GM03348 (cell line): ENCODE results near the gene GRIP2.

Source experiments
- DNase-seq: peaks from one replicate; pipeline ENCODE4 v3.0.0; 2012; ENCODE audit warnings: low spot score

GRIP2 gene

DNA sequence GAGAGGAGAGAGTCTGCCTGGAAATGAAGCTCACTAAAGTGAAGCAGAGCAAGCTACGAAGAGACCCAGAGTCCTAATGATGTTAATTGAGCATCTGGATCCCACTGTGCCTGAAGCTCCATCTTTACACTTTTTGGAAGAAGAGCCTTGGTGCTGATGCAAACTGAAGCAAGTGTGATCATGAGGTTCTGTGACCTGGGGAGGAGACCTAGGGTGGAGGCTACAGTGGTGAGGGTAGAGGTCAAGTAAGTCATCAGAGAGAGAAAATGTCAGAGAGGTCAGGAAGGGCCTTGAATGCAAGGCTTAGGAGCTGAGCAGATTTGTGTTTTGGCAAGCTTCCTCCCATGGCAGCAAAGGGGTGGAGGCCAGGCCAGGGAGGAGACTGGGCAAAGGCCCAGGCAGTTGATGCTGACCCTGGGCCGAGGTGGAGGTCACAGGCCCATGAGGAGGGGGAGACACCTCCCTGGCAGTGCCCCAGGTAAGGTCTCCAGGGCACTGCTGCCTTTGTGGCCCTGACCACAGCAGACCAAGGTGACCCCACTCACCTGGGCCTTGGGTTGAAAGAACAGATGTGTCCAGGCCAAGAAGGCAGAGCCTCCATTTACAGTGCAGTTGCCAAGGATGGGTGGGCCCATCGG is 1.6 kb downstream of the GRIP2 start:
- no peak for DNase-seq

DNA sequence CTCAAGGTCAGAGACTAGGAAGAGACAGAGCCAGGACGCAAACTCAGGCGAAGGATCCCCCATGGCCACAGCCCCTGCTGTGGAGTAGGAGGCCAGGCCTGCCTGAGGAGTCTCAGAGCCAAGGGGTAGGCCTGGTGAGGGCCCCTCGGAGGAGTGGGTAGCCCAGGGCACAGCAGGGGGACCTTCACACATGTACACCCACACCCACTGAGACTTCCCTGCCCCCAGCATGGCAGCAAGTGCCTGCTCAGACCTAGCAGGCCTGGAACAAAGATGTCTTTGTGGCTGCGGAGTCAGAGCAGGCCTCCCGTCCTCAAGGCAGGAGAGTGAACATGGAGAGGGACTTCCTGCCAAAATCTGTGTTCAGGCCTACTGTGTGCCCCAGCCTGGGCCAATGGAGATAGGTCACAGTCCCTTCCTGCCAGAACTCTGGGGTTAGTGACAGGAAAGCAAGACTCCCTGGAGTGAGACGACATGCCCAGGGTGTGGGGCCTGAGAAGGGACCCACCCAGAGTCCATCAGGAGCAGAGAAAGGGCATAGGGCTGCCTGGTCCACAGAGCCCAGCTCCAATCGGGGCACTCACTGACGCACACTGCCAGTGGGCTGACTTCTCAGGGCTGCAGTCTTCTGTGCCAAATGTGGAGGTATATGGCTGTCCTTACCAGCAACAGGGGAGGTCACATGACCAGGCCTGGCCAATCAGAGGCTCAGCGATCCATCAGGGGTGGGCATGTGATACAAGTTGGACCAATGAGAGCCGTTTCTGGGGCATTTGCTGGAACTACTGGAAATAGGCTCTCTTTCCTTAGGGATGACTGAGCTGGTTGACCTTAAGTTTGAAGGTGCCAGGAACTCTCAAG is 2.3 kb downstream of the GRIP2 start:
- no peak for DNase-seq

DNA sequence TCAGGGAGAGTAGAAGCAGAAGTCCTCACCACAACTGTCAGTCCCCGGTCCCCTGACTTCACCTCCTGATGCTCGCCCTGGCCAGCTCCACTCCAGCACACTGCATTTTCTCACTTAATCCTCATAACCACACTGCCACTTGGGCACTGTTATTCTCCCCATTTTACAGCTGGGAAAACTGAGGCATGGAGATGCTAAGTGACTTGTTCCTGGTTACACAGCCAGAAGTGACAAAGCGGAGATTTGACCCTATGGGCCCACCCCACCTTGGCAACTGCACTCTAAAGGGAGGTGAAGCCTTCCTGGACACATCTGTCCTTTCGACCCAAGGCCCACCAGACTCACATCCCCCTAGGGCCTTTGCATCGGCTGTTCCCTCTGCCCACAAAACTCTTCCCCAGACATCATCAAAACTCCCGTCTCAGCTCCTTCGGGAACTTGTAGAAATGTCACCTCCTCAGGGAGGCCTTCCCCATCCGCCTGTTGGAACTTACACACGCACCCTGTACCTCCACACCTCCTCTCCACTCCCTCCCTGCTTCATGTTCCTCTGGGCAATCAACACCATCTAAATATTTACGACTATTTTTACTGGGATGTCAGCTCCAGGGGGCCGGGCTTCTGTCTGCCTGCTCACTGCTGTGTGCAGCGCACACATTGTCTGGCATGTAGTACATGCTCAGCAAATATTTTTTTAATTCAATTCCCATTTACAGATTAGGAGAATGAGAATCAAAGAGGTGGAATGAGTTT is 3.1 kb downstream of the GRIP2 start:
- DNase-seq = no peak

DNA sequence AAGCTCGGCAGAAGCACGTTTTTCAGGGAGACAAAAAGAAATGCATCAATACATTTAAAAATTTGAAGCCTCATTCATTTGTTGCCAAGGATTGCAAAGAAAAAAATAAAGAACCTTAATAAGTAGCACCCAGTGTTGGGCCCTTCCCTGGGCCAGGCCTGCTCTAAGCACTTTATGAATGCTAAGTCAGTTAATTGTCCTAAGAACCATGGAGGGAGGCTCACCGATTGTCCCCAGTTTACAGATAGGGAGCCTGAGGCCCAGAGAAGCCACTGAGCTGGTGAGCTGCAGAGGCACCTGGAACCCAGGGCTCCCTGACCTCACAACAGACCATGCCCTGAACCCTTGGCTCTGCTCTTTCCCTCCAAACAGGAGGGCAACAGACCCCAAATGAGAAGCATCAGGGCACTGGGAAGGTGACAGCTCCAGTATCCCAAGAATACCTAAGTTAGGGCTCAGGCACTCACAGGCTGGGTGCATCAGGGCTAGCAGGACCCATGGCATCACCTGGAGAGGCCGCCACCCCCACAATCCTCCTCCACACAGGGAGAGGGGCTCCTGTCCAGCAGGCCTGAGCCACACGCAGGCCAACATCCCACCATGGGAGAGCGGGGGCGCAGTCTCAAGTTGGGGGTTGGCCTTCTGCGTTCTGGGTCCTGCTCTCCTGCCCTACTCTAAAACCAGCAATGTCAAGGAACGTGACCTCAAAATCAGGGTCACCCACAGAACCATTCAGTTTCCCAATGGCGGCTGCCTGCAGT is 3.9 kb downstream of the GRIP2 start:
- DNase-seq = no peak

DNA sequence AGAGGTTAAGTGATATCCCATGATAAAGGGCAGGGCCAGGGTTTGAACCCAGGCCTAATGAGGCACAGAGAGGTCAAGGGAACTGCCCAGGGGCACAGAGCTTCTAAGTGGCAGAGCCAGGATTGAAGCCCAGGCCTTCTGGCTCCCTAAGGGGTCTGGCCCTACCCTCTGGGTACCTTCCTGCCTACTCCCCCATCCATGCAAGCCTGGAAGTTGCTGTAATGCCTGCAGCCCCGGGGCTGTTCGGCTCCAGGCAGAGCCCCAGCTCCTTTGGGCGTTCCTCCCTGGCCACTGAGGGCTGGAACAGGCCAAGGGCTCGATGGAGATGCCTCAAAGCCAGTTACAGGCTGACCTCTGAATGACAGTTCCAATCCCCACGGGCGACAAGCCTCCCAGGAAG is 4.5 kb downstream of the GRIP2 start:
- no peak for DNase-seq

DNA sequence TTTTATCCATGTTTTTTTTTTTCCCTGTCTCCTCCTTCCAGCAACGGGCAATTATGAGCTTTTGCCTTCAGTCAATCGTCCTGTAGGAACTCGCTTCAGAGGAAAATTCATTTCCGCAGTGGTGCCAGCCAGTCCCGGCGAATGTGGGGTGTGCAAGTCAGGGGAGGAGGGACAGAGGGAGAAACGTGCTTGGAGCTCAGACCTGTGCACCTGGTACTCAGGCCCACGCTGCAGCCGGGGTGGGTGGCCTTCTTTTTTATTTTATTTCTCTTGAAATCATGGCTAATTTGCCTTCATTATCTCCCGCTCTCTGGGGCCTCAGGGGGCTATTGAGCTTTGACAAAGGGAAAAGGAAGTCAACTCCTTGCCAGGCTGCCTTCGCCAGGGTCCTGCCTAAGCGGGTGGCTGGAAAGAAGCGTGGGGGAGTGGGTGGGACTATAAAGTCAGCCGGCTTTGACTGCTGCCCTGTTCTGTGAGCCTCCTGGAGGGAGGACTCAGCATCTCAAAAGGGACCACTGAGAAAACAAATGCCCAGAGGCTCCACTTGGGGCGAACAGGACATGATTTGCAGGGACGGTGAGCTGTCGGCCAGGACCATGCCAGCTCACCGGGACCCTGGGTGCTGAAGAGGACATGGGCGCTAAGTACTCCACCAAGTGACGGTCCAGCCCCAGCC is 5.5 kb downstream of the GRIP2 start:
- DNase-seq = no peak

DNA sequence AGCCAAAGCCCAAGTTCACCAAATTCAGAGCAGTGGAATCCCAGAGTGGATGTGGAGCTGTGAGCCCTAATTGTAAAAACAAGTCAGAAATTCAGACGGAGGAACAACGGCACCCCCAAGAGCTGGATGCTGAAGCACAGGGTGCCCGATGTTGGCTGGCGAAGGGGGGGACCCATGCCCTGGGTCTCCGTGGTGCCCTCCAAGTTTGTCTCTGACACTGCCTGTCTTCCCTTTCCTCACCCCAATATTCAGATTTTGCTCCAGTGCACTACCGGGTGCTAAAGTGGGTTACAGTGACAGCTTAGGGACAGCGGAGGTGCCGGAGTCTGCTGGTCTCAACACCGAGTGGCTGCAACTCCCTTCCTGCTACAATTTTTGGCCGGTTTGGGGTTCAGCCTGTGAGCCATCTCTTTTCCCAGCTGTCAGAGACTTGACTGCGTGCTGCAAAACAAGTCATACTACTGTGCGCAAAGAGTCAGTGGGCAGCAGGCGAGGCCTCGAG is 6.6 kb downstream of the GRIP2 start:
- no peak for DNase-seq

DNA sequence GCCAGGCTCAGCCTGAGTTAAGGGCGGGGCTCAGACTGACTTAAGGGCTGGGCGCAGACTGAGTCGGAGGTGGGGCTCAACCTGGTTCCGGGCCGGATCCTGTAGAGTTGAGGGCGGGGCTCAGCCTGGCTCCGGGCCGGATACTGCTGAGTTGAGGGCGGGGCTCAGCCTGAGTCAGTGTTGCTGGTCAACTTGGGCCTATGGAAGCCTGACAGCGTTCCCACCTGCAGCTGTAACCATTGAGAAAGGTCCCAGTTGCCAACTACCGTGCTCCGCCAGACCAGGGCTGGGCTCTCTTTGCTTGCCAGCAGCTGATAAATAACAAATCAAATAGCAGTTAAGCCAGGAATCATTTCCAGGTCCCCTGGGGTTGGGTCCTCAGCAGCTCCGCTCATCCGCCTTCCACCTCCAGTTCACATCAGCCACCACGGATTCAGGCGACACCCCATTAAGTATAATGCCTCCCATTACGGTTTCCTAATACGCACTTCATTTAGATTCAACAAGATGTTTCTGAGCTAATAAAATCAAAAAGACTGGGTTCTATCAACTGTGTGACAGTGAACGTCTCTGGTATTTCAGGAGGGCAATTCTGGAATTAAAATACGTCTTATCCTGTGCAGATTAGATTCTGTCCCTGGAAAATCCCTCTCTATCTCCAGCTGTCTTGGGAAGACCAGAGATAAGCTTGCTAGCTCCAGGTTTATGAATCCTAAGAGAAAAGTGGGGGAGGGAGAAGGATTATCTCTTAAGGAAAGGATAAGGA is 7.3 kb downstream of the GRIP2 start:
- DNase-seq = no peak

DNA sequence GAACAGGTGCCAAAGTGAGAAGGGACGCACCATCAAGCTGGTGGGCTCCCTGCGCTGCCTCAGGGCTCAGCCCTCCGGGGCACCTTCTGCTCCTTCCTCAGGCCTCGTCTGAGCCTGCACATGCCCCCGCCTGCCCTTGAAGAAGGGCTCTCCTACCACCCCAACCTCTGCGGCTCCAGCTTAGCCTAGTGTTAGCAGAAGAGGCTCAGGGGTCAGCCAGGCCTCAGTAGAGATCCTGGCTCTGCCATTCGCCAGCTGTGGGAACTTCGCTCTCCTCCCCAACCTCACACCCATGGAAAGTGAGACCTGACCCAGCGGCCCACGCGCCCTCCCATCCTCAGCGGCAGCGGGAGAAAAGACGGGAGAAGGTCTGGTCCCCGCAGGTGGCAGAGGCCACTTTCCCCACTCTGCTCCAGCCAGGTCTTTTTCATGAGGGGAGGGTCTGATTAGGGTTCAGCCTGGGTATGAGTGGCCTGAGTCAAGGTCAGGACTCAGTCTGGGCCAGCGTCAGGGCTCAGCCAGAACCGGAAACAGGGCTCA is 8.2 kb downstream of the GRIP2 start:
- DNase-seq = no peak

DNA sequence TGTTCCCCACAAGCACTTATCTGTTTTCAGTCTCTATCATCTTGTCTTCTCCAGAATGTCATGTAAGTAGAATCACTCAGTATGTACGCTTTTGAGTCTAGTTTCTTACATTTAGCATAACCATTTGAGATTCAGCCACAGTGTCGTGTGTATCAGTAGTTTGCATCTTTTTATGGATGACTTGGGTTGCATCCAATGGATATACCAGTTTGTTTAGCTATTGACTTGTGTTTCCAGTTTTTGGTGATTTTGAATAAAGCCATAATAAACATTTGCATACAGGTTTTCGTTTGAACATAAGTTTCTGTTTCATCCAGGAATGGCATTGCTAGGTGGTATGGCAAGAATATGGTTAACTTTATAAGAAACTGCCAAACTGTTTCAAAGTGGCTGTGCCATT is 12.1 kb downstream of the GRIP2 start:
- no peak for DNase-seq

DNA sequence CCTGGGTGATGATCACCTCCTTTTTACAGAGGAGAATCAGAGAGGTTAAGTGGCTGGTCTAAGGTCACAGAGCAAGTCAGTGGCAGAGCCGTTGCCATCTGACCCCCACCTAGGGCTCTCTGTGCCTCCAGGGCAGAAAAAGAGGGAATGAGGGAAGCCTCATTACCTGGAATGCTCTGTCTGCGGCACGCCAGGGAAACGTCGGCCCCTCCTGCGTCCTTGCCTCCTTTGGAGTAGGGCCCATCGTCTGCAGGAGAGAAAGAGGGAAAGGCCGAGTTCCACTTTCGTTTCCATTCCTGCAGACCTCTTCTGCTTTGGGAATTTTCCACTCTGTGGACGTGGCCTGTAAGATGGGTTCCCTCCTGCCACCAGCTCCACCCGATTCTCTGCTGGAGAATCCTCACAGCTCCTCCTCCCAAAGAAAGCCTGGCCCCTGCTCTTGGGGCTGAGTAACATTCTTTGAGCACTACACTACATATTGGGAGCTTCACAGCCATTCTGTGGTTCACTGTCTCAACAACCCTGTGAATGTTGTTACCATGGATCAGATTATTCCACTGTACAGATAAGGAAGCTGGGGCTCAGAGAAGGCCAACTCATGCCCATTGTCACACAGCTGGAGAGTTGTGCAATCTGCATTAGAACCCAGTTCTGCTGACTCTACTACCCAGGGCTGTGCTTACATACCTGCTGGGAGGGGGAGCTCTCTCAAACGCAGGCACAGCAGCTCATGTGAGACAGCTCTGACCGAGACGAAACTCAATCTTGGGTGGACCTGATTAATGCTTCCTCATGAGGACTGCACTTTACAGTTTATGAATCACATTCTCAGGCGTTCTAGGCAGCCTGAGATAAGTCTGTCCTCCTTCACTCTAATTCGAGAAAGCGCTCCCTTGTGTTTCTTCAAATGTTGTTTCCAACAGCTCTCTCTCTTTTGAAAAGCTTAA is 14.2 kb downstream of the GRIP2 start:
- peak; percentile 86 for DNase-seq

DNA sequence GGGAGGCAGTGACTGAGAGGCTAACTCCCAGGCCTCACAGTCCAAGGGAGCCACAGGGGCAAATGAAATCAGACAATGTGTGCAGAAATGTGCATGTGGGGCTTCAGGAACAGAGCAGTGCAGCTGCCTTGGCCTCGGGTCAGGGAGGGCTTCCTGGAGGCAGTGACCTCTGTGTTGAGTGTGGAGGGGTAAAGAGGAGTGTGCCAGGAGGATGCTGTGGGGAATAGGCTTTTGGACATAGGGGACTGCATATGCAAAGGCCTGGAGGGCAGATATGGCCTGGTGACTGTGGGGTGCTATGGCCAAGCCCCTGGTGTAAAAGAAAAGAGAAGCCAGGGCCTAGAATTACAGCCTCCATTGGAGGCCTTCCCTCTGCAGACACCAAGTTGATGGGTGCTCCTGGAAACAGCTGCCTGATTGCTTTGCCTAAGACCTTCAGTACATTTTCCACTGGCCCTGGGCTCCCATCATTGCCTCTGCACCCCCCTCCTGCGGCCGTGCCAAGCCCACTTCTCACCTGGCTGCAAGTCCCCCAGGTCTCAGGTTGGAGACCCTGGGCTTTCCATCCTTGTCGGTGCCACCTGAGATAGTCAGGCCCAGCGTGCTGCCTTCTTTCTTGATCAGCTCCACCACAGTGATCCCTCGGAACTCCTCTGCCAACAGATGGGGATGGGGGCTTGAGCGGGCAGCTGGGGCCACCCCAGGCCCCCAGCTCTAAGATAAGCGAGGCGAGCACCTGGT is 15.1 kb downstream of the GRIP2 start:
- DNase-seq = no peak

DNA sequence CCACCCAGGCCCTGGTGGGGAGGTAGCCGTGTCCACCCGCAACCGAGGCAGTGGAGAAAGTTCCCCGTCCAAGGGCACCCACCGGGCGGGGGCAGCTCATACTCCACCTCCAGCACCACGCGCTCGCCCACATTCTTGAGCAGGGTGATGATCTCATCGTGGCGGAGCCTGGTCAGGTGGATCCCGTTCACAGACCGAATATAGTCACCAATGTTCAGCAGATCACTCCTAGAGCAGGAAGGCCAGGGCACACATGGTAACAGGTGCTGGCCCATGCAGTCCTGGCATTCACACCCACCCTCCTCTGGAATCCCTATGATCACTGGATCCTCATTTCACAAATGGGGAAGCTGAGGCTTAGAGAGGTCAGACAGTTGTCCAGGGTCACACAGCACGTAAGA is 15.8 kb downstream of the GRIP2 start:
- DNase-seq = no peak

DNA sequence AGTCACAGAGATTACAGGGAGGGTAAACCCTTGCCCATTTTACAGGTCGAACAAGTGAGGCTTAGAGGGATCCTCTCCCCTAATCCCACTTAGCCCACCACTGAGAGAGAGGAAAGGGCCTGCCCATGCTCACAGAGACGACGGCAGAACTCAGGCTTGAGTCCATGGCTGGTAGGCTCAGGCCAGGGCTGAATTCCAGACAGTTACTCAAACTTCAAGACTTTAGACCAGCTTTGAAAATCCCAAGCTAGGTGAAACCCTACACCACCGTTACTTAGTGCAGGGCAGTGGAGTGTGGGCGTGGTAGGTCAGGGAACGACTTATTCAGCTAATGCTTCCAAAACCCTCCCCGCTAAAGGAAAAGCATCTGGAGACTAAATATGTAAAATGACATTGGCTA is 16.4 kb downstream of the GRIP2 start:
- no peak for DNase-seq

DNA sequence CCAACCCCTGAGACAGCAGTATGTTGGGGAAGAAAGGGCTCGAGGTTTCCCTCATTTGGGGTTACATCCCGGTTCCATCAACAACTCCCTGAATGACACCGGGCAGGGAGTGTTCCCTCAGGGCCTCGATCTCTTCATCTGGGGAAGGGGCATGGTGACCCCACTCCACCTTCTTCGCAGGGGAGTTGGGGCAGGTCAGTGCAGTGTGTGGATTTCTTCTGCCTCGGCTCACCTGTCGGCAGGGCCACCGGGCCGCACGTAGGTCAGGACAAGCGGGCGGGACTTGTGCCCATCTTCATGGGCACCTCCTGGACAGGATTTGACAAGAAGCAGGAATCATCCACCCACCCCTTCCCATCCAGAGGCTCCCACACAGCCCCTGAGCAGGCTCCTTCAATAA is 17.4 kb downstream of the GRIP2 start:
- no peak for DNase-seq

DNA sequence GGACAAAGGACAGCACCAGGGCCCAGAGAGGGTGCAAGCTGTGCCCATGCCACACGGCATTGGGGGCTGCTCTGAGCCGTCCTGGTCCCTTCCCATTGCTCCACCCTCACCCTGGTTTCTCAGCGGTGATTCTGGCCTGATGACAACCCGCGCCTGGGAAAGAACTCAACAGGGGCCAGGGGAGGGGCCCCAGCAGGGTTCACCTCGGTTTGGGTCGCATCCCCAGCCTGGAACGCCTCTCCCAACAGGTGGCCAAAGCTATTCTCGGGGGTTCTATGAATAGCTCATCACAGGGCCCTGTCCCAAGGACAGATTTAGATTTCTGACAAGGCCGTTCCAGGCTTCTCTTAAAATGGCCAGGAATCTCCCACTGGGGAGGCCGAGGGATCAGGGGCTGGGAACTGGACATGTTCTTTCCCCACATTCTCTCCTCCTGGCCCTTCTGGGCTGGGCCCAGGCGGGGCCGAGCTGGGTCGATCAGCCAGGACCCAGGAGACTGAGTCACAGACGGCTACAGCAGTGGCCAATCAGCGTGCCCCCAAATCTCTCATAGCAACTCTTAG is 17.9 kb downstream of the GRIP2 start:
- no peak for DNase-seq

DNA sequence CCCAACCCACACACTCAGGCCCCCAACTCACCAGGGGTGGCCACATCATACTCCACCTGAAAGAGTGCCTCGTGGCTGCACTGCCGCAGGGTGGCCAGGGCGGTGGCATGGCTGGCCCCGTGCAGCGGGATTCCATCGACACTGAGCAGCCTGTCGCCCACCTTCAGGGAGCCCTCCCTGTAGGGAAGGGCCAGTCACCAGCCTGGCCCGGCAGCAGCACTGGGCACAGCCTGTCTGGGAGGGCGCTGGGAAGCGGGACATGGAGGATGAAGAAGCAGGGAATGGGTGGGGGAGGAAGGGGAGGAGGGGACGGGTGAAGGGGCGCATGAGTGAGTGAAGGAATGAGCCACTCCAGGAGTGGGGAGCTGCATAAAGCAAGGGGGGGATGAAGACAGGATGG is 18.5 kb downstream of the GRIP2 start:
- no peak for DNase-seq

DNA sequence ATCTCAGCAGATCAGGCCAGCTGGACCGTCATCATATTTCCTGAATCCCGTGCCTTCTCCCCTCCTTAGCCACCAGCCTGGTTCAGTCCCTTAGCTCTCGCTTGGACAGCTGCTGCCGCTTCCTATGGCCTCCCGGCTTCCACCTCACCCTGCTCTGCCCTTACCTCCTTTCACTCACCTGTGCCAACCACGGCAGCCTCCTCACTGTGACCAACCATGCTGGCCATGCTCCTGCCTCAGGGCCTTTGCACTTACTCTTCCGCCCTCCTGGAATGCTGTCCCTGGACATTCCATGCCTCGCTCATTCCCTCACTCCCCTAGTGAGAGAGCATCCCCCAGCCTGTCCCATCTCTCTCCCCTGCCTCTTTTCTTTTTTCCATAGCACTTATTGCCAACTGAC is 19.2 kb downstream of the GRIP2 start:
- DNase-seq = no peak
